HG03520 (cell line): ENCODE data around the gene MUC6.

Source experiments
- ATAC-seq: cut with Tn5 transposase; IDR thresholded peaks from one replicate; pipeline ENCODE4 v1.9.1; 2021; ENCODE audit warnings: mild to moderate bottlenecking, moderate library complexity; ENCODE audit not compliant: unreplicated experiment

The MUC6 gene

DNA sequence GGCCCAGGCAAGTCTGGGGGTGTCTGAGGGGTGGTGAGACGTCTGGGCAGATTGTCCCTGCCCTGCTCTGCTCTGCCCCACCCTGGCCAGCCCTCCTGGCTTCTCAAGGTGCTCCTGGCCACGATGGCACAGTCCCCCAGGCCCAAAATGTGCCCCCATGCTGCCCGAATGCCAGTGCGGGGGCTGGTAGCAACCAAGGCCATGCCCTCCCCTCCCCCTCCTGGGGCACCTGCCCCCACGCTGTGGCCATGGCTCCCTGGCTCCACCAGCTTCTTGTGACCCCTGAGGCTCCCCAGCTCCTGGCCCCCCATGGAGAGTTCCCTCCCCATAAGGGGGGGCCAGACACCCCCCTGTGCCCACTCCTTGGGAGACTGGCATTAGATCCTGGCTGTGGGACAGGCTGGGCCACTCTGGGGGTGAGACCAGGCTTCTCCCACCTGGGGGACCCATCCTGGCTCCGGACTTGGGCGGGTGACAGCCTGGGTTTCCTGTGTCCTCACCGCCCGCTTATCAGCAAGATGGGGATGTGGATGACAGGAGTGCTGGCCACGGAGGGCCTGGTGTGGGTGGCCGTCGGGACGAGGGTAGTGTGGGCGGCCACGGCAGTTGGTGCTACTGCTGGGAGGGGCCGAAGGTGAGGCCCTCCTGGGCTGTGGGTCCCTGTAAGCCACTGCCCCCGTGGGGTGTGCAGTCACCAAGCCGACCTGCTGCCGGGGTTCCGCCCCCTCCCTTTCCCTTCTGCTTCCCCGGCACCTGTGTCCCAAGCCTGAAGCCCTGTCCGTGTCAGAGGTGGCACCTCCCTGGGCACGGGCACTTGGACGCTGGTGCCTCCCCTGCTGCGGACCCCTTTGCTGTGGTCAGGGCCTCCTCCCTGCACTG lies 15.9 kb upstream of the MUC6 start:
- no peak for ATAC-seq

GRCh38 chr11:1051356-1052132 lies 15.0 kb upstream of the MUC6 start:
- ATAC-seq, result no peak

GRCh38 chr11:1050581-1051355 lies 14.2 kb upstream of the MUC6 start:
- ATAC-seq, result peak; percentile 51

DNA sequence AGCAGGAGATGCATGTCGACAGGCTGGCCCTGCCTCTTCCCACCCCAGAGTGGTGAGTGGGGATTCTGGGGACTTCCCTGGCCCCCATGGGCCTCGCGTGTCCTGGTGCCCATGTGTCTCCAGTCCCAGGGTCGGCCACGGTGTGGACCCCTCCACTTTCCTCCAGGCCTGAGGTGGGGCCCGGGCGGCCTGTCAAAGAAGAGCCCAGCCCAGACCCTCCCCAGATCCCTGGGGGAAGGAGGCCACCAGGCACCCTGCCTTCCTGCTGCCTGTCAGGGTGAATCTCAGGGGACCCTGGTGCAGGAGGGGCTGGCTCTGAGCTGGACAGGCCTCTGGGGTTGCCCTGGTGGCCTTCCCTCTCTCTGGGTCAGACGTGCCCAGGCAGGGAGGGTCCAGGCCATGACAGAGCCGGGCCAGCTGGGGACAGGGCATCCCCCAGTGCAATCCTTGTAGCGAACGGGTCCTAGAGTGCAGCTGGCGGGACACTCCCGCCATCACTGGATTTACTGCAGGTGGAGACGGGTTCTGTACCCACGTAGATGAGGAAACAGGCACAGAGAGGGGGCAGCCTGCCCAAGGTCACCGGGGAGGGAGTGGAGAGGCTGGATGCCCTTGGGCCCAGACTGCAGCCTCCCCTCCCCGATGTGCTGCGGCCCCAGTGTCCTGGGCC lies 13.5 kb upstream of the MUC6 start:
- ATAC-seq, result no peak

DNA sequence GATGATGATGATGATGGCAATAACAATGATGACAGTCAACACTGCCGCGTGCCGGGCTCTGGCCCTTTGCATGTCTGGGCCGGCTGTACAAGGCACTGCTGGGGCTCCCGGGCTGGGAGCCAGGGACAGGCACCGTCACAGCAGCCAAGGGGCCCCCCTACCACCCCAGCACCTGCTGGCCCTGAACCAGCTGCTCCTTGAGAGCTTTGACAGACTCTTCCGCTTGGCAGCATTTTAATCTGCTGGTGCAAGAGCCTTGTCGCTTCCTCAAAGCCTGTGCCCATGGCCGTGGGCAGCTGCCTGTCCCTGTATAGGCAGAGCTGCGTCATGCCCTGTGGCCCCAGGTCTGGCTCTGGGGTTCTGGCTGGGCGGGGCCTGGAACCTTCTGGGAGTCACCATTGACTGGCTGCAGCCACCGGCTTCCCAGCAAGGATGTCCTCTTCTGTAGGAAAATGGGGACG lies 12.9 kb upstream of the MUC6 start:
- ATAC-seq, result no peak

- no peak for ATAC-seq
Measured at GRCh38 chr11:1049071-1049405, 12.5 kb upstream of the MUC6 start.

DNA sequence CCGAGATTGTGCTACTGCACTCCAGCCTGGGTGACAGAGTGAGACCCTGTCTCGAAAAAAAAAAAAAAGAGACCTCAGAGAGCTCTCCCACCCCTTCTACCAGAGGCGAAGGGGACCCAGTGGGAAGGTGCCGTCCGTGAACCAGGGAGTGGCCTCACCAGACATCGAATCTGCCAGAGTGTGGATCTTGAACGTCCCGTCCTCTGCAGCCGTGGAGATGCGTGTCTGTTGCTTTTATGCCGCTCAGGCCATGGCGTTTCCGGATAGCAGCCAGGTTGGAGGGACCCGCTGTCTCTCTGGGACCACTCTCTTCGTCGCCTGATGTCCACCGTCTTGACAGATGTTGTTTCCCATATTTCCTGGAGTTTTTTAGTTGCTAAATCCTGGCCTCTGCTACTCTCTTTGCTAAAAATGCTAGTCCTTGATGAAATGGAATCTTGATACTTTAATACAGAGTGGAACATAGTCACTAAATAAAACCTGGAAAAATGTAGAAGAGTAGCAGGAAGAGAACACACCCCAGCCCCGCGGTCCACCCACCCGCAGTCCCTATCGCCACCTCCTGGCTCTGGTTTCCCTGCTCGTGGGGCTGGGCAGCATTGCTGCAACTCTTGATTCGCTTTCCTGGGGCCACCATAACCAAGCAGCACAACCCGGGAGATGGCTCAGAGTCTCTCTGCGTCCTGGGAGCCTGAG lies 12.0 kb upstream of the MUC6 start:
- ATAC-seq, result no peak

GRCh38 chr11:1047595-1048156 lies 11.2 kb upstream of the MUC6 start:
- no peak for ATAC-seq

GRCh38 chr11:1044160-1044559 lies 7.6 kb upstream of the MUC6 start:
- ATAC-seq, result no peak

GRCh38 chr11:1043563-1044096 lies 7.1 kb upstream of the MUC6 start:
- no peak for ATAC-seq

- ATAC-seq, result no peak
Measured at GRCh38 chr11:1042626-1043562, 6.4 kb upstream of the MUC6 start.

DNA sequence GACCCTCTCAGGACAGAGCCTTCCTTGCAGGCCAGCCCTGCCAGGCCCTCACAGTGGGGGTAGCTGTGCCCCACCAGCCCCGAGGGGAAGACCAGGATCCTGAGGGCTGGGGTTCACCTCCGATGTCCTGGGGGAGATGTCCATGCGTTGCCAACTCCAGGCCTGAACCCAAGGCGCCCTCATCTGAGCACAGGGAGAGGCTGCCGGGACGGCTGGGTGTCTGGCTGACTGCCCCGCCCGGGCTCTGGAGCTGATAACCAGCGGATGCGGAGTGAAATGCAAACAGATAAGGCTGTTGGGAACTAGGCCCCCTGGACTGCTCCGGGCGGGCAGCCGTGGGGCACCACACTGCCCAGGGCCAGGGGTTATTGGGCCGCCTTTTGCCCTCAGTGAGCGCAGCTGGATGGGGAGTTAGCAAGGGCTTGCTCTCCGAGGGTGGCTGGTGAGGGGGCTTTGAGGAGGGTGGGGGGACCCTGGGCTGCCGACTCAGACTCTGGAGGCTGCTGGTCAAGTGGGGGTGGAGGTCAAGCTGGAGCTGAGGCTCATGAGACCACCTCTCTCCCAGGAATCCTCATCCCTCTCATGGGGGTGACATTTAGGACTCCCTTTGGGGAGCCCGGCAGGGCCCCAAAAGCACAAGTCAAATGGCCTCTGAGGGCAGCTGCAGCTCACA lies 5.6 kb upstream of the MUC6 start:
- no peak for ATAC-seq

- no peak for ATAC-seq
Measured at GRCh38 chr11:1041471-1041870, 5.0 kb upstream of the MUC6 start.

GRCh38 chr11:1041149-1041467 lies 4.6 kb upstream of the MUC6 start:
- ATAC-seq, result no peak

DNA sequence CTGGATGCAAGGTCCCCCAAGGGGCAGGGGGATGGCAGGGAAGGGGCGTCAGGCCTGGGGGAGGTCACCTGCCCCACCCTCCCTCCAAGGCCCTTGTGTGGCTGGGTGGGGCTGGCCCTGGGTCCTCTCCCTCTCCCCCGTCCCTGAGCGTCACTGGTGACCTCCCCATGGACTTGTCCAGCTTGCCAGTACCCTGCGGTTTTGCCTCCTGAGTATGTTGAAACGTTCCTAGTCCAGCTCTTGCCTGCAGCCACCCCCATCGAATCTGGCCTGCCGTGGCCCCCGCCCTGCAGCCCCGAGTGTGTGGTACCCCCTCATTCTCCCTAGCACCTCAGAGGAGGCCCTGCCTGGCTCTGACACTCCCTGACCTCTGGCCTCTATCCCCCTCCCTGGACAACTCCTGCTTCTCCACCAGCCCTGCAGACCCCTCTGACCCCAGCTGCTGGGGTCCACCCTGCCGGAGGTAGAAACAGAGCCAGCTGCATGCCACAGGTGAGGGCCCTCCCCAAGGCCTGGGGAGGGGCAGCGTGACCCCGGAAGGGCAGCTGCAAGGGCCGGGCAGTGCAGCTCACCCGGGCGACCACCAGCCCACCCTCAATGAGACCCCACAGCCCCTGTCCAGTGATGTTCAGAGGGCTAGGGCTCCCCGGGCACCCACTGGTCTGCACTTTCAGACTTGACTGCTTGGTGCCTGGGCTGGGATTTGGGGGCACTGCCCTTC lies 4.1 kb upstream of the MUC6 start:
- no peak for ATAC-seq

GRCh38 chr11:1039481-1040427 lies 3.2 kb upstream of the MUC6 start:
- ATAC-seq, result no peak
